Activated naive CD4-positive, alpha-beta T cell treated with anti-CD3 and anti-CD28 coated beads for 36 hours (primary cell): Measurements from ENCODE around the gene PTS. TPM values are rescaled to one million over a fixed set of nuclear protein-coding genes. Genes with fewer than 3 reads are reported as not detected.
A peak's percentile ranks its signal among the peaks of the same experiment; 100 is the strongest.
"Not testable (repeated sequence)": the region's sequence is repeated elsewhere in the genome, so short reads cannot be mapped to it uniquely, and the experiment has no call there.

Experiments
- CTCF ChIA-PET: fragments of 350-600 bp; sonication (Branson Sonifier 250); formaldehyde crosslinking; loops from one replicate; lab custom pipeline; 2021; ENCODE audit warnings: antibody characterized with exemption; lab: Charles Lee
- DNase-seq: peaks from one replicate; pipeline ENCODE4 v3.0.0-alpha.2; 2020
- H3K27ac Mint-ChIP-seq: one replicate; pipeline ENCODE4 v1.8.0; 2021; ENCODE audit warnings: mild to moderate bottlenecking, mixed read lengths
- H3K27me3 Mint-ChIP-seq: one replicate; pipeline ENCODE4 v1.8.0; 2021; ENCODE audit warnings: low read depth, mixed read lengths
- H3K36me3 Mint-ChIP-seq: one replicate; pipeline ENCODE4 v1.8.0; 2021; ENCODE audit warnings: low read depth, mixed read lengths
- H3K4me1 Mint-ChIP-seq: one replicate; pipeline ENCODE4 v1.8.0; 2021; ENCODE audit warnings: low read depth, mixed read lengths
- H3K4me3 Mint-ChIP-seq: one replicate; pipeline ENCODE4 v1.8.0; 2021; ENCODE audit warnings: mild to moderate bottlenecking, moderate library complexity, mixed read lengths
- H3K9me3 Mint-ChIP-seq: one replicate; pipeline ENCODE4 v1.8.0; 2021; ENCODE audit warnings: mixed read lengths
- intact Hi-C: fragments of 100-400 bp; cut with micrococcal nuclease; formaldehyde crosslinking; loops from one replicate; pipeline ENCODE4 v1.15.1; 2023
- total RNA-seq, 2 experiments: library from RNA; stranded (reverse); gene quantifications; one replicate each; pipeline ENCODE4 v1.2.3, GENCODE V29; 2021

PTS gene
- total RNA-seq = 10 to 100 TPM; 34.6 to 39.0 TPM

DNA sequence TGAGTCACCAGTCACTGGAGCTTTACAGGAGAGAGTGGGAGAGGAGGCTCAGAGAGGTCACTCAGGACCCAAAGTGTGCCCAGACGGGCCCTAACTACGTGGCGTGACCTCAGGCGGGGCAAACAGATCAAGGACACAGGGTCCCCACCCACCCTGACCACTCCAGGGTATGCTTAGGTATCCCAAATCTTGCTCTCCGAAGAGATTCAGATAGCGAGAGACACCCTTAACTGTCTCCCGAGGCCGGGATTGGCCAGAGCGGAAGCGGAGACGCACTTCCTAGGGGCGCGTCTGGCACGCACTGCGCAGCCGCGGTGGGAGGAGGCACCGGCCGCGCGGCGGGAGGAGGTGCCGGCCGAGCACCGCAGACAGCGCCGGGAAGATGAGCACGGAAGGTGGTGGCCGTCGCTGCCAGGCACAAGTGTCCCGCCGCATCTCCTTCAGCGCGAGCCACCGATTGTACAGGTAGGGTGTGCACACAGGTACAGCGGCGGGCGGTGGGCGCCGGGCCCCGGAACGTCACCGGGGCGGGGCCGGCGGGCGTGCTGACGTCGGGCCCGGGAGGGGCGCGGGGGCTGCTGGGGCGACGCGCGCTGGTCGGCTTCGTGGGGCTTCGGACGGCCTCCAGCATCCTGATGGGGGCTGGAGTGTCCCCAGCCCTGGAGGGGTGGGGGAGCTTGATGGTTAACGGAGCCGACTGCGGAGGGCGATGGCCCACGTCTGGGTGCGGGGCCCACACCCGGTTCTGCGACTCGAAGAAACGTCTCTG lies at the start of gene PTS:
TSS of gene PTS (plus strand) at position 367 of the 769 bp plus-strand sequence. CDS start at position 383, 16 bp downstream.
- Mint-ChIP-seq H3K4me3 (peak within 1 kb of the TSS; percentile 88), H3K27ac (peak within 1 kb of the TSS; percentile 91), H3K36me3 (peaks cover 25% of the 10 kb centered on the region), H3K27me3 (no peaks in the 10 kb centered on the region), H3K4me1 (peaks cover 17% of the 10 kb centered on the region), H3K9me3 (no peaks in the 10 kb centered on the region)
- CTCF ChIA-PET = interaction anchor here (0.7 to 12.5 kb wide), 3 partner anchors 8 to 55 kb away, joined by 3 to 212 read pairs (median 5); no protein-coding TSS in a partner anchor
- DNase-seq = peak; percentile 86
- intact Hi-C loops = loop anchor here (1.0 to 5.0 kb wide), 9 partner anchors 54 to 1546 kb away; partner anchors contain the start of genes ALG9, CFAP68, DLAT and FDXACB1

DNA sequence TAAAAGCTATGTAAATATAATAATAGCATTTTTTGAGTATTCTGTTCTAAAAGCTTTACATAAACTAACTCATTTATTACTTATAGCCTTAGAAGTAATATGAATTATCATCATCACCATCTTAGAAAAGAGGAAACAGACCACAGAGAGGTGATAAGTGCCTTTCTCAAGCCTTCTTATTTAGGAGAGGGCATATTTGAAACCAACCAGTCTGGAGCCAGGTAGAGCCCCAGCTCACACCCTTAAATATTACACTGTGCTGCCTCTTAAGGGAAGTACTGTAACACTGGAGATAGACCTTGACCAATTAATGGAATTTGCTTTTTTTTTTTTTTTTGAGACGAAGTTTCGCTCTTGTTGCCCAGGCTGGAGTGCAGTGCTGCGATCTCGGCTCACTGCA lies 48.6 kb upstream of the PTS start:
- intact Hi-C loops = loop anchor here (10.0 kb wide), 1 partner anchor 613 kb away; no protein-coding TSS in a partner anchor

DNA sequence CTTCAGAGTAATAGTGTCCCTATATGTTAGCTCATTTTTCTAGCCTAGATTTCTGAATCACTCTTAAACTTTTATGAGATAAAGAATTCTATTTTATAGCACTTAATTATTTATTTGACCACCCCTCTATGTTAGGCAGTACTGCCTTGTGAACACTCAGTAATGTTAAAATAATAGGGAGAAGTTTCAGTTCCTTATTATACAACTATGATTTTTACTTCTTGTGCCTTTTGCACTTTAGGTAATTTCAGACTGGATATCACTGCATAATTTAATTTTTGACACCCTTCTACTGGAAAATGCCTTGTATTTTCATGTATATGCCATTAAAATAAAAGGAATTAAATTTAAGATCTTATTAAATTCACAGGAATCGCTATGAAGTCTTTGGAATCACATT lies 47.8 kb upstream of the PTS start:
- CTCF ChIA-PET = no interaction called here
- peaks cover 27% of the 10 kb centered on the region for H3K27me3 Mint-ChIP-seq
- H3K36me3 Mint-ChIP-seq = peaks cover 1% of the 10 kb centered on the region
- H3K4me3 Mint-ChIP-seq = no peak overlapping the region
- intact Hi-C loops = loop anchor here (10.0 kb wide), 1 partner anchor 614 kb away; no protein-coding TSS in a partner anchor
- no peak for DNase-seq
- H3K27ac Mint-ChIP-seq = no peak overlapping the region
- peaks cover 10% of the 10 kb centered on the region for H3K4me1 Mint-ChIP-seq
- H3K9me3 Mint-ChIP-seq = no peaks in the 10 kb centered on the region

More for the DNA sequence above, 48.6 kb upstream of the PTS start:
- Mint-ChIP-seq H3K36me3 (peaks cover 1% of the 10 kb centered on the region), H3K27me3 (peaks cover 27% of the 10 kb centered on the region), H3K27ac (no peak overlapping the region), H3K9me3 (no peaks in the 10 kb centered on the region), H3K4me1 (peaks cover 10% of the 10 kb centered on the region), H3K4me3 (no peak overlapping the region)
- no peak for DNase-seq
- CTCF ChIA-PET = interaction anchor here (0.7 kb wide), 1 partner anchor 46 kb away, joined by 3 read pairs; no protein-coding TSS in a partner anchor

DNA sequence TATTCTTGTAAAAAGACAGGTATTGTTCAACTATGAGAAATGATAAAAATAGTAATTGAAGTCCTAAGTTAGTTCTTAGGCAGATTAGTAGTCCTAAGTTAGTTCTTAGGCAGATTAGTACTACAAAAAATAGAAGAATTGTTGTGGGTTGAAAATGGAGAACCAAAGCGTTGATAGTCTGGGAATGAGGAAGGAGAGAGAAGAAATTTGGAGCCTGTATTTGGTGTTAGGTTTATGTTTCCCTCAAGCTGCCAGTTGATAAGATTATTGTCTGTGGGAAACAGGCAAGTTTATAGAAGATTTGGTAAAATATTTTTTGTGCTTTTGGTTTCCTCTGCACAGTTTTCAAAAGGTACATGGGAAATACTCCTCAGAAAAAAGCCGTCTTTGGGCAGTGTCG lies 47.3 kb upstream of the PTS start:
- no peak for DNase-seq
- H3K4me1 Mint-ChIP-seq = peaks cover 10% of the 10 kb centered on the region
- peaks cover 1% of the 10 kb centered on the region for H3K36me3 Mint-ChIP-seq
- CTCF ChIA-PET = no interaction called here
- peaks cover 27% of the 10 kb centered on the region for H3K27me3 Mint-ChIP-seq
- intact Hi-C loops = loop anchor here (10.0 kb wide), 1 partner anchor 614 kb away; no protein-coding TSS in a partner anchor
- no peak overlapping the region for H3K4me3 Mint-ChIP-seq
- no peak overlapping the region for H3K27ac Mint-ChIP-seq
- H3K9me3 Mint-ChIP-seq = no peaks in the 10 kb centered on the region

DNA sequence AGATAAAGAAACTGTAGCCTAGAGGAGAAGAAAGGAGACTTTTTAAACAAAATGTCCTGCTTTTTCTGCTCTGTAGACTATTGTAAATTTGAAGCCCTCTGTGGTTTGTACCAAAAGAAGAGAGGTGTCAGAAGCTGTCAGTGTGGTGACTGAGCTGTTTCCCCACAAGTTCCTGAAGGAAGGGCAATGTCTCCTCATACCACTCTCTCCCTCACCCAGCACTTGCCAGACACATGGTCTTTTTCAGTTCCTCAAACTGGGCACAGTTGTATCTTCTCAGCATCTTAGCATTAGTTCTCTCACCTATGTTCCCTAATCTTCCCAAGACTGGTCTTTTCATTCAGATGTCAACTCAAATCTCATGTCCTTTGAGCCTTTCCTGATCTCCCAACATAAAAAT lies 46.6 kb upstream of the PTS start:
- intact Hi-C loops = loop anchor here (10.0 kb wide), 1 partner anchor 615 kb away; no protein-coding TSS in a partner anchor
- Mint-ChIP-seq H3K36me3 (peaks cover 1% of the 10 kb centered on the region), H3K4me1 (peaks cover 9% of the 10 kb centered on the region), H3K4me3 (no peak overlapping the region), H3K9me3 (no peaks in the 10 kb centered on the region), H3K27ac (no peak overlapping the region), H3K27me3 (peaks cover 26% of the 10 kb centered on the region)
- DNase-seq = no peak
- CTCF ChIA-PET = no interaction called here

DNA sequence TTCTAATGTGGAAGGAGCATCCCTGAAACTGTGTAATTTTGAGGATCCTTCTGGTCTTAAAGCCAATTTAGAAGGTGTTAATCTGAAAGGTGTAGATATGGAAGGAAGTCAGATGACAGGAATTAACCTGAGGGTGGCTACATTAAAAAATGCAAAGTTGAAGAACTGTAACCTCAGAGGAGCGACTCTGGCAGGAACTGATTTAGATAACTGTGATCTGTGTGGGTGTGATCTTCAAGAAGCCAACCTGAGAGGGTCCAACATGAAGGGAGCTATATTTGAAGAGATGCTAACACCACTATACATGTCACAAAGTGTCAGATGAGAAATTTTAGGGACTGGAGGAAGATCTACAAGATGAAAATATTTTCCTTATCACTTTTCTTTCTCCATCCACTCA lies 43.4 kb upstream of the PTS start:
- DNase-seq = no peak
- peaks cover 18% of the 10 kb centered on the region for H3K27me3 Mint-ChIP-seq

DNA sequence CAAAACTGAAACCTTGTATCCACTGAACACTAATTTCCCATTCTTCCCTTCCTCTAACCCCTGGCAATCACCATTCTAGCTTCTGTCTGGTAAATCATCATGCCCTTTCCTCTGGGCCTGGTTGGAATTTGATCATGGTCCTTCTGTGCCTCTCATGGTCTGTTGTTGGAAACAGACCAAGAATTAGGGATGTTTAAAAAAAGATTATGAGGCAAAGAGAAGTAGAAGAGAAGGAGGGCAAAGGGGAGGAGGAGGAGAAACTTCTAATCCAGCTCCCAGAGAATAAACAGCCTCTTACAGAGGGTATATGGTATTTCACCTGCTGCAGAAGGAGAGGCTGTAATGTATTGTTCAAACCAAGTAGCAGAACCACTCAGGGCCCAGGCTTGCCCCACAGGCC lies 40.3 kb upstream of the PTS start:
- Mint-ChIP-seq H3K4me1 (no peaks in the 10 kb centered on the region), H3K4me3 (no peak overlapping the region), H3K36me3 (peaks cover under 1% of the 10 kb centered on the region), H3K27ac (no peak overlapping the region), H3K27me3 (peaks cover 3% of the 10 kb centered on the region), H3K9me3 (no peaks in the 10 kb centered on the region)
- no peak for DNase-seq
- intact Hi-C loops = no loop called here
- CTCF ChIA-PET = interaction anchor here (0.7 kb wide), 1 partner anchor 27 kb away, joined by 3 read pairs; no protein-coding TSS in a partner anchor

More for the DNA sequence above, 43.4 kb upstream of the PTS start:
- Mint-ChIP-seq H3K36me3 (peaks cover 1% of the 10 kb centered on the region), H3K4me3 (no peak overlapping the region), H3K27ac (no peak overlapping the region), H3K4me1 (no peaks in the 10 kb centered on the region), H3K9me3 (no peaks in the 10 kb centered on the region)
- CTCF ChIA-PET = no interaction called here
- intact Hi-C loops = no loop called here

DNA sequence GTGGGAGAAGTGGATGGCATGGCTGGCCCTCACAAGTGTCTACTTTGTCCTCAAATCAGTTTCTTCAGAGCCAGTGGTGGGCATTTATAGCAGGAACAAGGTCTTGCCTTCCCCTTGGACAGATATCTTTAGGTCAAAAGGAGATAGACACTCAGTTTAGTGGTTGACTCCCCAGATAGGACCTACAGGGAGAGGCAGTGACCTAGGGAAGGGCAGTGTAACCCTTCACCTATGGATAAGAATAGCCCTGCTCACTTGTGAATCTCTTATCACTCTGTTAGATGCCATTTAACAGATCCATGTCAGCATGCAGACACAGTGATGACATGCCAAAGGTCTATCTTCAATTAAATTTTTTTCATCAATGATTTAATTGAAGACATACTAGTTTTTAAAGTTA lies 39.9 kb upstream of the PTS start:
- Mint-ChIP-seq H3K27ac (no peak overlapping the region), H3K27me3 (peaks cover 3% of the 10 kb centered on the region), H3K4me1 (no peaks in the 10 kb centered on the region), H3K36me3 (no peaks in the 10 kb centered on the region), H3K4me3 (no peak overlapping the region), H3K9me3 (no peaks in the 10 kb centered on the region)
- no peak for DNase-seq
- CTCF ChIA-PET = no interaction called here
- intact Hi-C loops = no loop called here

DNA sequence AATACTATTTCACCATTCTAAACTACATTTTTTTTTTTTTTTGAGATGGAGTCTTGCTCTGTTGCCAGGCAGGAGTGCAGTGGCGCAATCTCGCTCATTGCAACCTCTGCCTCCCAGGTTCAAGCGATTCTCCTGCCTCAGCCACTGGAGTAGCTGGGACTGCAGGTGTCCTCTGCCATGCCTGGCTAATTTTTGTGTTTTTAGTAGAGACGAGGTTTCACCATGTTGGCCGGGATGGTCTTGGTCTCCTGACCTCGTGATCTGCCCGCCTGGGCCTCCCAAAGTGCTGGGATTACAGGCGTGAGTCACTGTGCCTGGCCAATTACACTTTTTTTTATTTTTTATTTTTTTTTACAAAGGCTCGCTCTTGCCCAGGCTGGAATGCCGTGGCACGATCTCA lies 31.1 kb upstream of the PTS start:
- H3K9me3 Mint-ChIP-seq, intact Hi-C loops, H3K27ac Mint-ChIP-seq, H3K36me3 Mint-ChIP-seq, H3K27me3 Mint-ChIP-seq, H3K4me1 Mint-ChIP-seq, DNase-seq, H3K4me3 Mint-ChIP-seq: not testable (repeated sequence)
- CTCF ChIA-PET = interaction anchor here (0.7 kb wide), 1 partner anchor 314 kb away, joined by 3 read pairs; no protein-coding TSS in a partner anchor

DNA sequence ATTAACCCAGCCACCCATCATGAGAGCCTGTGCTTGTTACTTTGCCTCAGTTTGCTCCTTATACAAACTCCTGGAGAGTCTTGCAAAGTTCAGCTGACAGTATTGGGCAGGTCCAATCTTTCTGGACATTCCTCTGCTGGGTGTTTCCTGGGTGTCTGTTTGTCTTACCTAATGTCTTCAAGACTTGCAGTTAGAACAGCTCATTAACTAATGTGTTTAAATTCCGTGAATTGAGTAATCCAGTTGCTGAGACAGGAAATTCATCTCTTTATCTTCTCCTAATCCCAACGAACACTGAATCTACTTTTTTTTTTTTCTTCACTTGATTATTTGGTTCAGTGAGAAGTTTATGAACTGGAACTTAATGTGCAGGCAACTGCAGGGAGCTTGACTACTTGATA lies 30.3 kb upstream of the PTS start:
- H3K4me3 Mint-ChIP-seq = no peak overlapping the region
- H3K9me3 Mint-ChIP-seq = no peaks in the 10 kb centered on the region
- H3K27me3 Mint-ChIP-seq = no peaks in the 10 kb centered on the region
- CTCF ChIA-PET = interaction anchor here (0.6 to 0.7 kb wide), 2 partner anchors 22 to 260 kb away, joined by 6 to 7 read pairs; no protein-coding TSS in a partner anchor
- intact Hi-C loops = no loop called here
- H3K27ac Mint-ChIP-seq = no peak overlapping the region
- H3K36me3 Mint-ChIP-seq = peaks cover 1% of the 10 kb centered on the region
- no peaks in the 10 kb centered on the region for H3K4me1 Mint-ChIP-seq
- no peak for DNase-seq

DNA sequence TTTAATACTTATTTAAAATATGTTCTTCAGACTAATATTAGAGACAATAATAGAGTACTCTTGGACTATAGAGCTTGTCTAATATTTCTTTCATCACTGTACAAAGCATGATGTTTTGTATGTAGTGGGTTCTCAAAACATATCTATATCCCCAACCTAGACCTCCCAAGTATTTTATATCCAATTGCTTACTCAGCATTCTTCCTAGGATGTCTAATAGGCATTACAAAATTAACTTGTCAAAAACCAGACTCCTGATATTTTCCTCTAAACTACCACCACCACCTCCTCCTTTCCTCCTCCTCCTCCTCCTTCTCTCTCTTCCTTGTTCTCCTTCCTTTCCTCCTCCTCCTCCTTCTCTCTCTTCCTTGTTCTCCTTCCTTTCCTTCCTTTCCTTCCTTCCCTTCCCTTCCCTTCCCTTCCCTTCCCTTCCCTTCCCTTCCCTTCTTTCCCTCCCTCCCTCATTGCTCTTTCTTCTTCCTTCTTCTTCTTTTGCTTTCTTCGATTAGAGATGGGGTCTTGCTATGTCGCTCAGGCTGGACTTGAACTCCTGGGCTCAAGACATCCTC lies 29.6 kb upstream of the PTS start:
- H3K4me1 Mint-ChIP-seq = no peaks in the 10 kb centered on the region
- no peaks in the 10 kb centered on the region for H3K9me3 Mint-ChIP-seq
- CTCF ChIA-PET = no interaction called here
- H3K4me3 Mint-ChIP-seq = no peak overlapping the region
- no peaks in the 10 kb centered on the region for H3K27me3 Mint-ChIP-seq
- DNase-seq = no peak
- peaks cover 1% of the 10 kb centered on the region for H3K36me3 Mint-ChIP-seq
- intact Hi-C loops = no loop called here
- H3K27ac Mint-ChIP-seq = no peak overlapping the region

DNA sequence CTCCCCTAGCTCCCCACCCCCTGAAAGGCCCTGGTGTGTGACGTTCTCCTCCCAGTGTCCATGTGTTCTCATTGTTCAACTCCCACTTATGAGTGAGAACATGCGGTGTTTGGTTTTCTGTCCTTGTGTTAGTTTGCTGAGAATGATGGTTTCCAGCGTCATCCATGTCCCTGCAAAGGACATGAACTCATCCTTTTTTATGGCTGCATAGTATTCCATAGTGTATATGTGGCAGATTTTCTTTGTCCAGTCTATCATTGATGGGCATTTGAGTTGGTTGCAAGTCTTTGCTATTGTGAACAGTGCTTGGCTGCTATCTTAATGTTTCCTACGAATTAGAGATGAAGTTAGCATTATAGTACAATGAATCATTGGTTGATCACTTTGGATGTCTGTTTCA lies 27.1 kb upstream of the PTS start:
- DNase-seq, H3K27me3 Mint-ChIP-seq, H3K4me1 Mint-ChIP-seq, H3K9me3 Mint-ChIP-seq, H3K4me3 Mint-ChIP-seq, H3K27ac Mint-ChIP-seq, intact Hi-C loops, H3K36me3 Mint-ChIP-seq: not testable (repeated sequence)
- CTCF ChIA-PET = interaction anchor here (0.6 to 0.7 kb wide), 2 partner anchors 11 to 957 kb away, joined by 3 to 4 read pairs; no protein-coding TSS in a partner anchor
